Measurements from ENCODE around the gene ADGRE2.
"Not testable (repeated sequence)": the region's sequence is repeated elsewhere in the genome, so short reads cannot be mapped to it uniquely, and the experiment has no call there.

Gene ADGRE2

DNA sequence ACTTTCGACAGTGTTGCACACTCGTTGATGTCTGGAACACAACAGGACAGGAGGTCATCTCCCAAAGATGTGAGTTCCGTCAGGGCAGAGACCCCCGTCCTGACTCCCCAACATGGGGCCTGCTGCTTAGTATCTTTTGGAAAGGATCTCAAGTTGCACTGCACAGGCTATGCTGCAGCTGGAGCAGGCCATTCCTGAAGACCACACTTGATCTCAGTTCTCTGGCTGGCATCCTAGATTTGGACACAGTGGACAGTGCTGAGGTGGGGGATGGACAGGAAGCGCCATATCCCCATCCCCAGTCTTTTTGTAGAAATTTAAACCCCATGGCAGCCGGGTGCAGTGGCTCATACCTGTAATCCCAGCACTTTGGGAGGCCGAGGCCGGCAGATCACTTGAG, 5.9 kb downstream of the ADGRE2 start:
- H3K27ac ChIP-seq = no peak overlapping the region
- TF ChIP-seq, protein P1, sequence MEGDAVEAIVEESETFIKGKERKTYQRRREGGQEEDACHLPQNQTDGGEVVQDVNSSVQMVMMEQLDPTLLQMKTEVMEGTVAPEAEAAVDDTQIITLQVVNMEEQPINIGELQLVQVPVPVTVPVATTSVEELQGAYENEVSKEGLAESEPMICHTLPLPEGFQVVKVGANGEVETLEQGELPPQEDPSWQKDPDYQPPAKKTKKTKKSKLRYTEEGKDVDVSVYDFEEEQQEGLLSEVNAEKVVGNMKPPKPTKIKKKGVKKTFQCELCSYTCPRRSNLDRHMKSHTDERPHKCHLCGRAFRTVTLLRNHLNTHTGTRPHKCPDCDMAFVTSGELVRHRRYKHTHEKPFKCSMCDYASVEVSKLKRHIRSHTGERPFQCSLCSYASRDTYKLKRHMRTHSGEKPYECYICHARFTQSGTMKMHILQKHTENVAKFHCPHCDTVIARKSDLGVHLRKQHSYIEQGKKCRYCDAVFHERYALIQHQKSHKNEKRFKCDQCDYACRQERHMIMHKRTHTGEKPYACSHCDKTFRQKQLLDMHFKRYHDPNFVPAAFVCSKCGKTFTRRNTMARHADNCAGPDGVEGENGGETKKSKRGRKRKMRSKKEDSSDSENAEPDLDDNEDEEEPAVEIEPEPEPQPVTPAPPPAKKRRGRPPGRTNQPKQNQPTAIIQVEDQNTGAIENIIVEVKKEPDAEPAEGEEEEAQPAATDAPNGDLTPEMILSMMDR (conservative IDR thresholded peaks at IDR 0.05) = no peak

DNA sequence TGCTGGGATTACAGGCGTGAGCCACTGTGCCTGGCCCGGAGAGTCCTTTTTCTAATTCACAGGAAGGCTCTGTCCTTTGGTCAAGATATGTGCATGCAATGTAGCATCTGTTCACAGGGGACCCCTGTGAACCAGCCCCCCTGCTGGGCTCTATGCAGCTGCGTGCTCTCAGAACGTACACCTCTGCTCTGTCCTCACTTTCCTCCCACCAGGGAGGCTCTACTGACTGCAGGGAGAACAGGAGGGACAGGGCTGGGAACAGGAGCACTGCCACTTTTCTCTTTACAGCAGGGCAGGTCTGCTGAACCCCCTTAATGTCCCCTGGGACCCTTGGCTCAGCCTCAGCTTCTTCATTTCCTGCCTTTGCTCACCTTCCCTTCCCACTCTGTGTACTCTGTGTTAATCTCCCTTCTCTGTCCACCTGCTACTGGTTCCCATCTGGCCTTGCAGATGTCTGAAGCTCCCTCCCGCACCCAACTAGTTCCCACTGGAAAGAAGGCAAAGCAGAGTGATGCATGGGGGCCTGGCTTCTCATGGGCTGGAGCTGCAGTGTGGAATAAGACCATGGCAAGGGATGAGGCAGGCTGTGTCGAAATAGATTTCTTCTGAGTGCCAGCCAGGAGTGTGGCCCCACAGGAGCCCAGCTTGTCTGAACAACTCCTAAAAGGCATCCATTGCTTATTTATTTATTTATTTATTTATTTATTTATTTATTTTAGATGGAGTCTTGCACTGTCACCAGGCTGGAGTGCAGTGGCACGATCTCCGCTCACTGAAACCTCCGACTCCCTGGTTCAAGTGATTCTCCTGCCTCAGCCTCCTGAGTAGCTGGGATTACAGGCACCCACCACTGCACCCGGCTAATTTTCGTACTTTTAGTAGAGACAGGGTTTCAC, 7.2 kb downstream of the ADGRE2 start:
- TF ChIP-seq, protein P1 (conservative IDR thresholded peaks at IDR 0.05) = no peak
- H3K27ac ChIP-seq = no peak overlapping the region

DNA sequence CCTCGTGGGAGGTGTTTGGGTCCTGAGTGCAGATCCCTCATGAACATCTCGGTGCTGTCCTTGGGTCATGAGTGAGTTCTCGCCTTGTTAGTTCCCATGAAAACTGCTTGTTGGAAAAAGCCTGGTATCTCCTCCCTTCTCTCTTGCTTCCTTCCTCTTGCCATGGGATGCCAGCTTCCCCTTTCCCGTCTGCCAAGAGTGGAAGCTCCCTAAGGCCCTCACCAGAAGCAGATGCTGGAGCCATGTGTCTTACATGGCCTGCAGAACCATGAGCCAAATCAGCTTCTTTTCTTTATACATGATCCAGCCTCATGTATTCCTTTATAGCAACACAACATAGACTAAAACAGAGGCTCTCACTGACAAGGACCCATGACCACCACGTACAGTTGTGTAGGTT, 8.2 kb downstream of the ADGRE2 start:
- TF ChIP-seq, protein P1 (conservative IDR thresholded peaks at IDR 0.05) = no peak
- H3K27ac ChIP-seq = no peak overlapping the region

DNA sequence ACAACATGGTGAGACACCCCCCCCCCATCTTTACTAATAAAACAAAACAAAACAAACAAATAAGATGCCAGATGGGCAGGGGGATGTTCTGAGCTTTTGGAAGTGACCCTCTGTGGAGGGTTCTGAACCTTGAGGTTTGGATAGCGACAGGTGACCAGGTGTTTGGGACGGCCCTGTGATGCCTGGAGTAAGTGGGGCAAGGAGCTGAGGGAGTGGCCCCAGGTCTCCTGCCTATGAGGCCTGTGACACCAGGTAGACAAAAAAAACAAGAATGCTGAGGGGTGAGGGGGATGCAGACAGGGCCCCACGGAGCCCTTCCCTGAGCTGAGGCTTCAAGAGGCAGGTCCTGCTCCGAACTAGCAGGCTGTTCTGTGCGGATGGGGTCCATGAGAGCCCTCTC, 9.2 kb downstream of the ADGRE2 start:
- TF ChIP-seq, protein P1 (conservative IDR thresholded peaks at IDR 0.05) = no peak
- no peak overlapping the region for H3K27ac ChIP-seq

DNA sequence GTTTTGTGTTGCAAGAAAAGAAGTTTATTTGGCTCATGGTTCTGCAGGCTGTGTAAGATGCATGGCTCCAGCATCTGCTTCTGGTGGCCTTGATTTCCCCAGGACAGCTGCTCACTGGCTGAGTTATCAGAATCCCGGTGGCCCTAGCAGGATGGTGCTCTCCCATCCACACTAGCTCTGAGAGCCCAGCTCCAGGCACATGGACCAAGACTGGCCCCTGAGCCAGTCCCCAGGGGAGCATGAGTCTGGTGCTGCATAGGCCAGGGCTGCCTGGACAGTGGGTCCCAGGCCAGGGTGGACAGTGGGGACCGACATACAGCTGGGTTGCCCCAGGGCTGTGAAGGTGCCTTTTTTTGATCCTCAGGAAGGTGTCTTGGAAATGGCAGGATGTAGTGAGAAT, 10.4 kb downstream of the ADGRE2 start:
- TF ChIP-seq, protein P1 (conservative IDR thresholded peaks at IDR 0.05) = no peak
- no peak overlapping the region for H3K27ac ChIP-seq

DNA sequence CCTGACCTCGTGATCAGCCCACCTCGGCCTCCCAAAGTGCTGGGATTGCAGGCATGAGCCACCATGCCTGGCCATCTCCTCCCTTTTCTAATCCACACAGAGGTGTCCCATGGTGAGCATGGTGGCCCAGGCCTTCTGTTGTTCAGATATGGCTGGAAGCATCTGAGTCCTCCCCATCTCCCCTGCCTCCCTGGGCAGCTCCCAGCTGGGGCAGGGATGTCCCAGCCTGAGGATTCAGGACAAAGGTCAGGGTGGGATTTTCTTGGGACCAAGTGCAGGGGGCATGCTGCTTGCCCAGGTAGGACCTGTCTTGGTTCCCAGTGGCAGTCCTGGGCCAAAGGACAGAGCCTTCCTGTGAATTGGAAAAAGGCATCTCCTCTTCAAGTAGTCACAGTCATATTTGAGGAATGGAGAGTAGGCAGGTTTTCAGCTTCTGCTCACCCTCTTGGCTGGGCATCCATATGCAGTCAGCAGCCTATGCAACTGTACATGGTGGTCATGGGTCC, 10.8 kb downstream of the ADGRE2 start:
- TF ChIP-seq, protein P1 (conservative IDR thresholded peaks at IDR 0.05) = no peak
- H3K27ac ChIP-seq = no peak overlapping the region

DNA sequence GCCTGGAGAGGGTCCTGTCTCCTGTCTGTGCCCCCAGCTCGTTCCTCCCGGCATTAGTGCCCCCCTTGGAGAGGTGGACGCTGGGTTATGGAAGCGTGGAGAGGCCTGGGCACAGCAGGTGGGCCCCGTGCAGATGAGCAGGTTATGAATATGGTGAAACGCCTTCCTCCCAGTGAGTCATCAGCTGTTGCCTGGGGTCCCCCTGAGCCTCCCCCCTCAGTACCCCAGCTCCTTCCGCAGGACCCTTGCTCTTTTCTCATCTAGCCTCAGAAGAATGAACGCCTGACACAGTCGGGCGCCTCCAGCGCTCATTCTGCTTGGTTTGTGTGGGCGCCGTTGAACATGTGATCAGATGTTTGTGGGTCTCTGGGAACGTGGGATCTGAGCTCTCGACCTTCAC, 12.5 kb downstream of the ADGRE2 start:
- not testable (repeated sequence) for H3K27ac ChIP-seq

DNA sequence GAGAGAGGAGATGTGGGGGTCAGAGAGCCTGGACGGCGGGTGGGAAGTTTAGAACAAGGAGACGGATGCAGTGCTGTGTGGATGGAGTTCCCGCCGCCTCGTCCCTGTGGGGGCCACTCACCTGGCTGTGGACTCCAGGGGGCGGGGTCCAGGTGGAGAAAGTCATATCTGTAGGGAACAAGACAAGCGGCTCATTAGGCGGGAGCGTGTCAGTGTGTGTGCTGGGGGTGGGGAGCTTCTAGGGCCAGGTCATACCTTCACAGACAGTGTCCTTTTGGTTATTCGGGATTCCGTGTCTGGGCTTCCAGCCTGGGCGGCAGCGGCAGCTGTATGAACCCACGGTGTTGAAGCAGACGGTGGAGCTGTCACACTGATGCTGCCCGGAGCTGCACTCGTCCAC, 13.0 kb downstream of the ADGRE2 start:
- H3K27ac ChIP-seq = not testable (repeated sequence)

Measured in VCaP (cell line).